ENCODE results near the gene SMAD6.

The SMAD6 gene

GRCh38 chr15:66819084-66819483 is 117.0 kb downstream of the SMAD6 start:
- no peak for DNase-seq (ENCODE audit: low read depth)

GRCh38 chr15:66820481-66821176 is 118.6 kb downstream of the SMAD6 start:
- no peak overlapping the region for H3K4me3 ChIP-seq (ENCODE audit: low read depth, low read length)
- DNase-seq (ENCODE audit: low read depth) = no peak
- TF ChIP-seq, protein P1, sequence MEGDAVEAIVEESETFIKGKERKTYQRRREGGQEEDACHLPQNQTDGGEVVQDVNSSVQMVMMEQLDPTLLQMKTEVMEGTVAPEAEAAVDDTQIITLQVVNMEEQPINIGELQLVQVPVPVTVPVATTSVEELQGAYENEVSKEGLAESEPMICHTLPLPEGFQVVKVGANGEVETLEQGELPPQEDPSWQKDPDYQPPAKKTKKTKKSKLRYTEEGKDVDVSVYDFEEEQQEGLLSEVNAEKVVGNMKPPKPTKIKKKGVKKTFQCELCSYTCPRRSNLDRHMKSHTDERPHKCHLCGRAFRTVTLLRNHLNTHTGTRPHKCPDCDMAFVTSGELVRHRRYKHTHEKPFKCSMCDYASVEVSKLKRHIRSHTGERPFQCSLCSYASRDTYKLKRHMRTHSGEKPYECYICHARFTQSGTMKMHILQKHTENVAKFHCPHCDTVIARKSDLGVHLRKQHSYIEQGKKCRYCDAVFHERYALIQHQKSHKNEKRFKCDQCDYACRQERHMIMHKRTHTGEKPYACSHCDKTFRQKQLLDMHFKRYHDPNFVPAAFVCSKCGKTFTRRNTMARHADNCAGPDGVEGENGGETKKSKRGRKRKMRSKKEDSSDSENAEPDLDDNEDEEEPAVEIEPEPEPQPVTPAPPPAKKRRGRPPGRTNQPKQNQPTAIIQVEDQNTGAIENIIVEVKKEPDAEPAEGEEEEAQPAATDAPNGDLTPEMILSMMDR (IDR thresholded peaks at IDR 0.05; ENCODE audit: insufficient read depth, low read depth, low read length, missing control alignments) = no peak

More at GRCh38 chr15:66819084-66819483, 117.0 kb downstream of the SMAD6 start:
- H3K4me3 ChIP-seq (ENCODE audit: low read depth, low read length) = no peak overlapping the region
- TF ChIP-seq, protein P1 (IDR thresholded peaks at IDR 0.05; ENCODE audit: insufficient read depth, low read depth, low read length, missing control alignments) = no peak

DNA sequence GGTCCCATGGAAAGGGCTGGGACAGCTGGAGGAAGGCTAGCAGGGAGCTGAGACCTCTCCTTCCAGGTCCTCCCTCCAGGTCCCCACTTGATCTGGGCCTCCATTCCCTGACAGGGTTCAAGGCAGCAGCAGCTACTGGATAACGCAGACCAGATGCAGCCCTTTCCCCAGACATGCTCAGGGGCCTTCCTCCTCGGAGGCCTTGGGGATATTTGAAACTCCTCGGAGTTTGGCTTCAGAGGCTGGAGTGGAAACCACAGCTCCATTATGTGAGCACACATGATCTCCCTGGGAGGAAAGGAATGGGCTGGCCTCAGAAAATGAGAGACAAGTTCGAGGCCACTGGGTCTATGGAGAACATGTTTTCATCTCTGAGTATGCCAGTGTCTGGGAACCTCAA is 119.3 kb downstream of the SMAD6 start:
- DNase-seq (ENCODE audit: low read depth) = no peak
- no peak overlapping the region for H3K4me3 ChIP-seq (ENCODE audit: low read depth, low read length)
- TF ChIP-seq, protein P1 (IDR thresholded peaks at IDR 0.05; ENCODE audit: insufficient read depth, low read depth, low read length, missing control alignments) = no peak

GRCh38 chr15:66822114-66822513 is 120.1 kb downstream of the SMAD6 start:
- TF ChIP-seq, protein P1 (IDR thresholded peaks at IDR 0.05; ENCODE audit: insufficient read depth, low read depth, low read length, missing control alignments) = no peak
- no peak overlapping the region for H3K4me3 ChIP-seq (ENCODE audit: low read depth, low read length)
- DNase-seq (ENCODE audit: low read depth) = no peak

DNA sequence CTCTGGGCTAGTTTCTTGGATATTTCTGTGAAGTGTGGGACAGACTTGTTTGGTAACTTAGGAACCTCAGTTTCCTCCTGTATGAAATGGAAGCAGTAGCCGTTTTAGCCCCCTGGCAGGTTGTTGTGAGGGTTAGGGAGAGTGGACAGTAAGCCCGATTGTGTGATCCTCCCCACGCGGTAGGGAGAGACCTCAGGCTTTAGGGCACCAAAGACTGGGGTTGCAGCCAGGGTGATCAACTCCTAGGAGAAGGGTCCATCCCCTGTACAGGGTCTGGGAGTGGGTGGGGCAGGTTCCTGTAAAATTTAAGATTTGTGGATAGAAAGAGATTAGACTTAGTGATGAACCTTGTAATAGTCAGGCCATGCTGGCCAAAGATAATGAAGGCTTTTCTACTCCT is 120.5 kb downstream of the SMAD6 start:
- H3K4me3 ChIP-seq (ENCODE audit: low read depth, low read length) = no peak overlapping the region
- TF ChIP-seq, protein P1 (IDR thresholded peaks at IDR 0.05; ENCODE audit: insufficient read depth, low read depth, low read length, missing control alignments) = no peak
- DNase-seq (ENCODE audit: low read depth) = no peak

GRCh38 chr15:66823601-66824000 is 121.6 kb downstream of the SMAD6 start:
- no peak overlapping the region for H3K4me3 ChIP-seq (ENCODE audit: low read depth, low read length)
- TF ChIP-seq, protein P1 (IDR thresholded peaks at IDR 0.05; ENCODE audit: insufficient read depth, low read depth, low read length, missing control alignments) = no peak
- DNase-seq (ENCODE audit: low read depth) = no peak

- DNase-seq (ENCODE audit: low read depth) = no peak
- H3K4me3 ChIP-seq (ENCODE audit: low read depth, low read length) = no peak overlapping the region
- TF ChIP-seq, protein P1 (IDR thresholded peaks at IDR 0.05; ENCODE audit: insufficient read depth, low read depth, low read length, missing control alignments) = no peak
Measured at GRCh38 chr15:66824424-66824823, 122.4 kb downstream of the SMAD6 start.

Data from GM12865 (cell line).